B cell (primary cell): ENCODE data around the gene UCN2.

Source experiments
- CTCF ChIP-seq: fragments of 200-600 bp; IDR thresholded peaks from one replicate; pipeline ENCODE4 v1.8.0; 2022; ENCODE audit warnings: antibody characterized with exemption, mild to moderate bottlenecking
- EZH2 ChIP-seq: IDR thresholded peaks from 2 replicates; pipeline ENCODE4 v1.6.1; 2012; ENCODE audit warnings: borderline replicate concordance, low read depth, mild to moderate bottlenecking, moderate library complexity, low read length; ENCODE audit not compliant: insufficient read depth, poor library complexity, severe bottlenecking

- TF ChIP-seq CTCF (no peak), EZH2 (no peak)
Observed at GRCh38 chr3:48575366-48575765, 11.8 kb upstream of the UCN2 start.
